NCI-H446 (cell line): ENCODE results near the gene GPR108.
"Not testable (repeated sequence)": the region's sequence is repeated elsewhere in the genome, so short reads cannot be mapped to it uniquely, and the experiment has no call there.

ENCODE experiments used
- DNase-seq, 2 experiments: peaks; one replicate each; lab custom pipeline; 2025; lab: John Stamatoyannopoulos, UW

Gene GPR108

DNA sequence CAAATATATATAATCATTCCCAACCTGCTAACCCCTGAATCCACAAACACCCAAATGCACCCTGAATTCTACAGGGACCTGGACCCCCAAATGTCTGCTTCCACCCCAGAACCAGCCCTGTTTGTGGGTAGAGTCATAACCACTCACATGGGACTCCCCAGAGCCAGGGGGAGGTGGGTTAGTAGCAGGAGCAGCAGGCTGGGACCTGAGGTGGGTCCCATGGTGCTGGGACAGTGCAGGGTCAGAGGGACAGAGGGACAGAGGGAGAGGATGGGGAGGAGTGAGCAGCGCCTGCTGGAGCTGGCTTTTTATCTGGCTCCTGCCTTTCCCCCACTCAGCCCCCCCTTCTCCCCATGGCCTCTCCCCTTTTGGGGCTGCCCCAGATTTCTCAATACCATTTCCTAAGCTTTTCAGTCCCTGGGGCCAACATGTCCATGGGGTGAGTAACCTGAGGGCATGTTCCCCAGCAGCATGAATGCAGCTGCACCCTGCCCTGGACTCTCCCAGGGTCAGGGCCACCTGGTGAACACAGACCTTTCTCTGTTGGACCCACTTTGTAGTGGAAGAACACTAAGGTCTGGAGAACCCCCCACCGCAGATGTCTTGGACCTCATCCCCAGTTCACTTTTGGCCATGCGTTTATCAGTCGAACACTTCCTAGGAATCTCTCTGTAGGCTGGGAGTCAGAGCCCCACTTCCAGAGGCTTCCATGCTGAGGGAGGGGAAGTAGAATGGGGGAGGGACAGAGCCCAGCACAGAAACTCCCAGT lies 16.8 kb downstream of the GPR108 start, which contains the start of gene C3:
Gene C3 (minus strand): TSS at position 282 of the 769 bp plus-strand sequence. CDS start 61 bp downstream, at position 221.
- no peak for DNase-seq

DNA sequence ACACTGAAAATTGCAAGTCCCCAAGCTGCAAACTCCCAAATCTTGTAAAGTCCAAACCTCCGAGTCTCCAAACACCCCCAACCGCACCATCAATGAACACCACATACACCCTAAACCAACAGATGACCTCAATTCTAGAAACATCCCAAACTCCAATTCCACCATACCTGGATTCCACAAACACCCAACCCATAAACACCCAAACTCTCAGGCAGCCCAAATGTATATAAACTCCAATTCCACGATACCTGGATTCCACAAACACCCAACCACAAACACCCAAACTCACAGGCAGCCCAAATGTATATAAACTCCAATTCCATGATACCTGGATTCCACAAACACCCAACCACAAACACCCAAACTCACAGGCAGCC lies 17.4 kb downstream of the GPR108 start:
- DNase-seq = no peak

DNA sequence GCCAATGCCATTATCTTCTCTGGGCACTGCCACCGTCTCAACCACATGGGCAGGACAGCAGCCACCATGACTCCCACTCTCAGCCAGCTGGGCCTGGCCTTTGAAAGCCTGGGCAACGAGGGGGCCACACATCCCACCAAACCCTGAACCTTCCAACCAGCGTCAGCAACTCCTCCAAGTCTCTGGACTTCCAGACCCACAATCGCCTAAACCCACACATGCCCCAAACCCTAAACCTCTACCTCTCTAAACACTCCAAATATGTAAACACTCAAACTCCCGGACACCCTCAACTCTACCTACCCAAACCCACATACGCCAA lies 17.9 kb downstream of the GPR108 start:
- DNase-seq = no peak

DNA sequence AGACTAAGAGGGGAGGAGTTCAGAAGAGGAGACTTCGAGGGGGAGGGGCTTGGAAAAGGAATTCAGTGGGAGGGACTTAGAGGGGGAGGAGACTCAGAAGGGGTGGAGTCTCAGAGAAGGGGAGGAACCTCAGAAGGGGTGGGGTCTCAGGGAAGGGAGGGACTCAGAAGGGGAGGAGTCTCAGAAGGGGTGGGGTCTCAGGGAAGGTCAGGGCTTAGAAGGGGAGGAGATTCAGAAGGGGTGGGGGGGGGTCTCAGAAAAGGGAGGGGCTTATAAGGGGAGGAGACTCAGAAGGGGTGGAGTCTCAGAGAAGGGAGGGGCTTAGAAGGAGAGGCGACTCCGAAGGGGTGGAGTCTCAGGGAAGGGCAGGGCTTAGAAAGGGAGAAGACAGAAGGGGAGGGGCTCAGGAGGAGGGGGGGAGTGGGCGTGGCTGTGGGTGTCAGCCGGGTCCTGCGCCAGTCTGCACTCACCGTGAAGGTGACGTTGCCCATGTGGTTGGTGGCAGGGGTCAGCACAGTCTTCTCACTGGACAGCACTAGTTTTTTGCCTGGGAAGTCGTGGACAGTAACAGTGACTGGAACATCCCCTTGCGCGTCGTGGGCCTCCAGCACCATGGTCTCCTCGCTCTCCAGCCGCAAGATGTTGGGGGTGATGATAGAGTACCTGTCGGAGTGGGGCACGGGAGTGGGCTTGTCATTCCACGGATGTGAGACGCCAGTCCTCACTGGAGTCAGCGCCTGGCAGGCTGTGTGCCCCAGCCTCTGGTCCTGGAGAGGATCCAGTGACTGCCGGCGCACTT lies 18.4 kb downstream of the GPR108 start:
- DNase-seq = no peak

DNA sequence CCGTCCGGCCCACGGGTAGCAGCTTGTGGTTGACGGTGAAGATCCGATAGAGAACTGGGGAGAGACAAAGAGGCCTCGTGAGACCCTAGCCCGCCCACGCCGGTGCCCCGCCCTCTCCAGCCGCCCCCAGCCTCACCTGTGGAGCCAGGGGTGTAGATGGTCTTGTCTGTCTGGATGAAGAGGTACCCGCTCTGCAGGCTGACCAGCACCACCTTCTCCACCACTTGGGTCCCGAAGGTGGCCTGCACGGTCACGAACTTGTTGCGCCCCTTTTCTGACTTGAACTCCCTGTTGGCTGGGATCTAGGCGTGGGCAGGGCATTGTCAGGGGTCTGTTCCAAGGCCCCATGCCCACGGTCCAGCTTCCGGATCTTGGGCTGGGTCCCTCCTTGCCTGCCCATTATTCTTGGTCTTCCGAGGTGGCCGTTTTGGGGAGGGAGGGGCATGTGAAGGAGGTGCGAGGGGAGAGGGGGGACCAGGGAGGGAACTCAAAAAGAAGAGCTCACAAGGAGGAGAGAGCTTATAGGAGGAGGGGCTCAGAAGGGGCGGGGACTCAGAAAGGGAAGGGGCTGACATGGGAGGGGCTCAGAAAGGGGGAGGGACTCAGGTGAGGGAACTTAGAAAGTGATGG lies 19.2 kb downstream of the GPR108 start:
- DNase-seq = no peak

DNA sequence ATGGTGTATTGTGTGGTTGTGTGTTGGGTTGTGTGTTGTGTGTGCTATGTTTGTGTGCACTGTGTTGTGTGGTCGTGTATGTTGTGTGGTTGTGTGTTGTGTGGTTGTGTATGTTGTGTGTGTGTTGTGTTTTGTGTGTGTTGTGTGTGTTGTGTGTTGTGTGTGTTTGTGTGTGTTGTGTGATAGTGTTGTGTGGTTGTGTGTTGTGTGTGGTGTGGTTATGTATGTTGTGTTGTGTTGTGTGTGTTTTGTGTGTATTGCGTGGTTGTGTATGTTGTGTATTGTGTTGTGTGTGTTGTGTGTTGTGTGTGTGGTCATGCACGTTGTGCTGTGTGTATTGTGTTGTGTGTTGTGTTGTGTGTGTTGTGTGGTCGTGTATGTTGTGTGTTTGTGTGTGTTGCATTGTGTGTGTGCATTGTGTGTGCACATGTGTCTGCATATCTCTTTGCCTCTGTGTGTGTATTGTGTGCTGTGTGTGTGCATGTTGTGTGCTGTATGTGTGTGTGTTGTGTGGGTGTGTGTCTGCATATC lies 19.9 kb downstream of the GPR108 start:
- no peak for DNase-seq

DNA sequence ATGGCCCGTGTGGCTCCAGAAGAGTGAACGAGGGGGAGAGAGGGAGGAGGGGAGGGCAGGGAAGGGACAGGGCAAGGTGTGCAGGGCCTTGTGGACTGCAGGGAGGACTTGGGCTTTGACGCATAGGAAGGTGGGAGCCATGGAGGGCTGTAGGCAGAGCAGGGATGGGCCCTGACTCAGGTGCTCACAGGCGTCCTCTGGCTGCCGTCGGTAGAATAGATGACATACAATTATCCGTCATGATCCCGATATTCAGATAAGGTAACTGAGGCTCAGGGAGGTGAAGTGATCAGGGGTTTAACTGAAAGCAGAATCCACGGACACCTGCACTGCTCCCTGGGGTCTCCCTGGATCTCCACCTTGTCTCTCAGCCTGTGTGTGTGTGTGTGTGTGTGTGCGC lies 20.3 kb downstream of the GPR108 start:
- DNase-seq = no peak

DNA sequence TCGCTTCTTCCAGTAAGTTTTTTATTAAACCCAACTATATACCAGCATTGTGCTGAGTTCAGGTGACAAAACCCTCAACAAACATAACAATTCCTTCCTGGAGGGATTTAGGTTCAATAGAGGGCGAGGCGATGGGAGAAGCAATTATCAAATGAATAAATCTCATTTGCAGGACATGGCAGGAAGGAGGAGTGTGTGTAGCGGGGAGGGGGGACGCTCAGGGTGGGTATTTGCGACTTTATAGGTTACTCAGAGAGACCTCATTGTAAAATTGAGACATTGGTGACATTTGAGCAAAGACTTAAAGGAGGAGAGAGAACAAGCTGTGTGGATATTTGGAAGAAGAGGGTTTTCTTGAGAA lies 20.8 kb downstream of the GPR108 start:
- DNase-seq = no peak

DNA sequence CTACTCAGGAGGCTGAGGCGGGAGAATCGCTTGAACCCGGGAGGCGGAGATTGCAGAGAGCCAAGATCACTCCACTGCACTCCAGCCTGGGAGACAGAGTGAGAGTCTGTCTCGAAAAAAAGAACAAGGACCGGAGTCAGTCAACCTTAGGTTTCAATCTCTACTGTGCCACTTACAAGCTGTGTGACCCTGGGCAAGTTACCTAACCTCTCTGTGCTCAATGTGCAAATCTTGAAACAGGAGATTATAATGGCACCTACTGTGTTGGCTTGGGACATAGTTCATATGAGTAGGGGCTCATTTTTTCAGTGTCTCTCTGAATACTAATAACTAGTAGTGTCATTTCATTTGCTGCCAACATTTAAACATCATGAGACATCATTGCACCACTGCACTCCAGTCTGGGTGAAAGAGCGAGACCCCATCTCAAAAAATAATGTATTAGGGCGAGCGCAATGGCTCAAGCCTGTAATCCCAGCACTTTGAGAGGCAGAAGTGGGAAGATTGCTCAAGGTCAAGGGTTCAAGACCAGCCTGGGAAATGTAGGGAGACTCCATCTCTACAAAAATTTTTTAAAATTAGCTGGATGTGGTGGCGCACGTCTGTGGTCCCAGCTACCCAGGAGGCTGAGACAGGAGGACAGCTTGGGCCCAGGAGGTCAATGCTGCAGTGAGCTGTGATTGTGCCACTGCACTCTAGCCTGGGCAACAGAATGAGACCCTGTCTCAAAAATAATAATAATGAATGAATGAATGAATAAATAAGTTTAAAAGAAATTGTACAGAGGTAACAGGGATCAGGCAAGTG lies 22.4 kb downstream of the GPR108 start:
- no peak for DNase-seq

DNA sequence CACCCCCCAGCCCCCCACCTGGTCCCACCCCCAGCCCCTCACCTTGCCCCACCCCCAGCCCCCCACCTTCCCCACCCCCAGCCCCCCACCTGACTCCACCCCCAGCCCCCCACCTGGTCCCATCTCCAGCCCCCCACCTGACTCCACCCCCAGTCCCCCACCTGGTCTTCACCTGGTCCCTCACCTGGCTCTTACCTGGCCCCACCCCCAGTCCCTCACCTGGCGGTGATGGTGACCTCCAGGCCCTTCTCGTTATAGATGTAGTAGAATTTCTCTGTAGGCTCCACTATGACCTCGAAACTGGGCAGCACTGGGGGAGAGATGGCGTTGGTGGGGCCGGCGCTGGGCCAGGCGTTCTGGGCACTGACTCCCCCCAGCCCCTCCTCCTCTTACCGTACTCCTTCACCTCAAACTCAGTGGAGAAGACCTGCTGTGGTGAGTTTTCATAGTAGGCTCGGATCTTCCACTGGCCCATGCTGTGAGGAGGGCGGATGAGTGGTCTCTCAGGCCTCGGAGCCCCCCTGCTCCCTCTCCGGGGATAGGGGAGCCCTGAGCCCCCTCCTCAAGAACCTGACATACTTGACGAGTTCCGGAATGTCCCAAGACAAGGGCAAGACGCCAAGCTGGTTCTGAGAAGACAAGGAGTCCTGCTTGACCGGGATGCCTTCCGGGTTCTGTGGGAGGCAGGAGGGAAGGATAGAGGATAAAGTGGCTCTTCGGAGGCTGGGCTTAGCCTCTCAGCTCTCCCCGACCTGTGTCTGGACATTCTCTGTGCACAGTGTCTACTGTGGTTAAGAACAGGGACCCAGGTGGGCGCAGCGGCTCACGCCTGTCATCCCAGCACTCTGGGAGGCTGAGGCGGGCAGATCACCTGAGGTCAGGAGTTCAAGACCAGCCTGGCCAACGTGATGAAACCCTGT lies 23.3 kb downstream of the GPR108 start:
- DNase-seq = no peak

DNA sequence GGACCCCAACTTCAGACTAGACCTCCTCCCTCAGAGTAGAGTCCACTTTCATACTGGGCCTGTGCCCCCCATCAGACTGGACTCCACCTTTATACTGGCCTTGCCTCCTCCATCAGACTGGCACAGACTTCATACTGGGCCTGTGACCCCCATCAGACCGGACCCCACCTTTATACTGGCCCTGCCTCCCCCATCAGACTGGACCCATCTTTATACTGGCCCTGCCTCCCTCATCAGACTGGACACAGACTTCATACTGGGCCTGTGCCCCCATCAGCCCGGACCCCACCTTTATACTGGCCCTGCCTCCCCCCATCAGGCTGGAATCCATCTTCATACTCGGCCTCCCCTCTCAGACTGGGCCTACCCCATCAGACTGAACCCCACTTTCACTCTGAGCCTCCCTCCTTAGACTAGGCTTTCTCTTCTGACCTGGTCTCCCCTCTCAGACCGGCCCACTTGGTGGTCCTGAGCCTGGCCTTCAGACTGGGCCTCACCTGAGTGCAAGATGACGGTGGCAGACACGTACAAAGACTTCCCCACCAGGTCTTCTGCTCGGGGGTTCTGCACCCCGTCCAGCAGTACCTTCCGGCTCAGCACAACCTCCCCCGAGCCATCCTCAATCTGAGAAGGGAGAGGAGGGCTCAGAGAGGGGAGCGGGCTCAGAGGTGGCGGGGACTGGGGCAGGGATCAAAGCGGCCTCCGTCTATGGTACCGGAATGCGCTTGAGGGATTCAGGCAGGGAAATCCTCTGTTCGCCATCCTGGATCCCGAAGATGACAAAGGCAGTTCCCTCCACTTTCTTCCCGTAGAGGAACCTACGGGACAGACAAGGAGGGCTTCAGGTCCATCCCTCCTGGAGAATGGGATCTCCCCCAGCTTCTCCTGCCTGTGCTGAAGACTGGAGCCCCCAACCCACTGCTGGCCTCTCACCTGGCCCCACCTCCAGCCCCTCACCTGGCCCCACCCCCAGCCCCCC lies 24.4 kb downstream of the GPR108 start:
- no peak for DNase-seq

DNA sequence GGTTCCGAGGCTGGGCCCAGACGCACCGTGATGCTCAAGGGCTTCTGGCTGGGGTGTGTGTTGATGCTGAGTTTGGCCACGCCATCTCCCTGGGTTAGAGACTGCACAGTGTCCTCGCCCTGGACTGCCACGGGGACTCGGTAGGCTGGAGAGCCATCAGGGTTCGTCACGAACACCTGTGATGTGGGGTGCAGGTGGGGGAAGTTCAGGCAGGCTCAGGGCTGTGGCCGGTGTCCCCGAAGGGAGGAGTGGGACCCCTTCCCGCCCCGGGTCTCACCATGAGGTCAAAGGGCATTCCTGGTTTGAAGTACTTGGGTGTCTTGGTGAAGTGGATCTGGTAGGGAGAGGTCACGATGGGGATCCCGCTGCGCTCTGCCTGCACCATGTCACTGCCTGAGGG lies 25.1 kb downstream of the GPR108 start:
- DNase-seq = no peak

DNA sequence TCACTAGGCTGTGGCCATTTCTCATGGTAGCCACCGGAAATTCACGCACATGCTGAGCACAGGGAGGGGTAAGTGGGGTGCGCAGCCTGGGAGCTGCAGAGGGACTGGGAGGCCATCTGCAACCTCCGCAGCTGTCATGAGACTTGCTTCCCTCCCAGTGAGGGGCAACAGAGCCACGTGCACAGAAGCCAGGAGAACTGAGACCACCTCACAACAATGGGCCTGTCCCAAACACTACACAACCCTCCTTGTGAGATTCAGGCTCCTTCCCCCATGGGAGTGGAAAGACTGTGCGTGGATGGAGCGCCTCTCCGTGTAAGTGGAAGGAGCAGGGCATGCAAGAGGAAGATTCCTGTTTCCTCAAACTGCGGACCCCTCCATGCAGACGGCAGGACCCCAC lies 25.8 kb downstream of the GPR108 start:
- no peak for DNase-seq

DNA sequence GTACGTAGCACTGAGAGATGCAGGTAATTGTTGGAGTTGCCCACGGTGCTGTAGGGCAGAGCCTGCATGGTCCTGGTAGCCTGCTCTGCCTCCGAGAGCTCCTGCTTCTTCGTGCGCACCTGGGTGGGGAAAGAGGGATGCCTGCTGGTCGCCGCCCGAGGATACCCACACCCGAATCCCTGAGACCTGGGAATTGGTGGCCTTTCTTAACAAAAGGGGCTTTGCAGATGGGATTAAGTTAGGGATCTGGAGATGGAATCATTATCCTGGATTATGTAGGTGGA lies 26.4 kb downstream of the GPR108 start:
- no peak for DNase-seq

DNA sequence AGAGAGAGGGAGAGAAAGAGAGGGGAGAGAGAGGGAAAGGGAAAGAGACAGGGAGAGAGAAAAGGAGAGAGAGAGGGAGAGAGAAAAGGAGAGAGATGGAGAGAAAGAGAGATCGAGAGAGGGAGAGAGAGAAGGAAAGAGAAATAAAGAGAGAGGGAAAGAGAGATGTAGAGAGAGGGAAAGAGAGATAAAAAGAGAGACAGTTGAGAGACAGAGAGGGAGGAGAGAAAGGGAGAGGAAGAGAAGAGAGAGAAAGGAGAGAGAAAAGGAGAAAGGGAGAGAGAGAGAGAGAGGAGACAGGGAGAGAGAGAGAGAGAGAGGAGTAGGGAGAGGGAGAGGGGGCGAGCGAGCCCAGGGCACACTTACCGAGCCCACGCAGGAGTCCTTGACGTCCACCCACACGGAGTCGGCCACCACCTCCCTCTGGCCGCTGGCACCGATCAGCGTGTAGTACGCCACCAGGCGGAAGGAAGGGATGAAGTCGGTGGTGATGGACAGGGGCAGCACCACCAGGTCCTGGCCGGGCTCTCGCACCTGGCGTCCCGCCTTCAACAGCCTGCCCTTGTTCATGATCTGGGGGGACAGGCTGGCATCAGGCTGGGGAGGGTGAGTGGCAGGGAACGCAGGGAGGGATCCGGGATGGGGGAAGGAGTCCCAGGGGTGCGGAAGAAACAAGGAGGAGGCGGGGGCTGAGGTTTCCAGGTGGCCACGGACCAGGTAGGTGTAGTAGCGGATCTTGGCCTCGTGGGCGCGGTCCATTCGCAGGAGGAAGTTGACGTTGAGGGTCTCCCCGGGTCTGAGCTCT lies 26.9 kb downstream of the GPR108 start:
- DNase-seq = no peak

DNA sequence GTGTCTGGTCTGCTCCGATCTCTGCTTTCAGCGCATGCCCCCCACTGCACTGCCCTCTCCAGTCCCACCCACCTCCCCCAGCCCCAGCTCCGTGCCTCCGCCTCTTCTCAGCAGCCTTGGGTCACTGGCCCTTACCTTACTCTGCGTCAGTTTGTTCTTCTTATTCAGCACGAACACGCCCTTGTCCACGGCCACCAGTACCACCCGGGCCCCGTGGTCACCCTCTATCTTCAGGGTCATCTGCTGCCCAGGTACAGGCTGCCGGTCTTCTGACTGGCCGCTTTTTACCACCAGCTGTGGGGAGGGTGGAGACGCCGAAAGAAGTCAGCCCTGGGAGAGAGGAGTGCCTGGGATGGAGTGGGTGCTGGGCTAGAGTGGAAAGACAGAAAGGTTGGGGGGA lies 27.8 kb downstream of the GPR108 start:
- DNase-seq = no peak

DNA sequence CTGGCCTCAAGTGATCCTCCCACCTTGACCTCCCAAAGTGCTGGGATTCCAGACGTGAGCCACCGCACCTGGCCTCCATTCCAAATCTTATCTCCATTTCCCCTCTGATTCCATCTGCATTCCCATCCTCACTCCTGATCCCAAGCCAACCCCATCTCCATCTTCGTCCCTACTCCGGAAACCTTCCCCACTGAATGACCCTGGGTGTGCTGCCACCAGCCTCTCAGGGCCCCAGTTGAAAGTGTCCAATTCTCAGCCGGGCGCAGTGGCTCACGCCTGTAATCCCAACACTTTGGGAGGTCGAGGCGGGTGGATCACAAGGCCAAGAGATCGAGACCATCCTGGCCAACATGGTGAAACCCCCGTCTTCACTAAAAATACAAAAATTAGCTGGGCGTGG lies 28.5 kb downstream of the GPR108 start:
- not testable (repeated sequence) for DNase-seq

DNA sequence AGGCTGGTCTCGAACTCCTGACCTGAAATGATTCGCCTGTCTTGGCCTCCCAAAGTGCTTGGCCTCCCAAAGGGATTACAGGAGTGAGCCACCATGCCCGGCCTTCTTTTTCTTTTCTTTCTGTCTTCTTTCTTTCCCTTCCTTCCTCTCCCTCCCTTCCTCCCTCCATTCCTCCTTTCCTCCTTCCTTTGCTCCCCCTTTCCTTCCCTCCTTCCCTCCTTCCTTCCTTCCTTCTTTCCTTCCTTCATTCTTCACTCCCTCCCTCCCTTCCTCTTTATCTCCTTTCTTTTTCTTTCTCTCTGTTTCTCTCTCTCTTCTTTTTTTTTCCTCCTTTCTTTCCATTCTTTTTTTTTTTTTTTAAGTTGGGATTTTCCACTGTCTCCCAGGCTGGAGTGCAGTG lies 29.0 kb downstream of the GPR108 start:
- DNase-seq = no peak

DNA sequence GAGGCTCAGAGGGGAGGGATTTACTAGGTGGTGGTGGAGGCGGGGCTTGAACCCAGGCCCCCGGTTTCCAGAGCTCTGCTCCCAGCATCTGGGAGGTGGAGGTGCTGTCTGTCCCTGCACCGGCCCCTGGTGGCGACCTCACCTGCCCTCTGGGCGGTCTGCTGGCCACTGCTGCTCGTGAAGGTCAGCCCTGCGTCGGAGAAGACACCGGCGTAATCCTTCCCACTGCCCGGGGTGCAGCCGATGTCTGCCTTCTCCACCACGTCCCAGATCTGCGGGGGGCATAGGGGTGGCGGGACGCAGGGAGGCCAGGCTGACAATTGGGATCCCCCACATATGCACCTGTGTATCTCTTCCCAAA lies 29.7 kb downstream of the GPR108 start:
- no peak for DNase-seq
